GM10266 (cell line): ENCODE measurements around the gene LRR1.
"Not testable (repeated sequence)": the region's sequence is repeated elsewhere in the genome, so short reads cannot be mapped to it uniquely, and the experiment has no call there.

ENCODE experiments used
- DNase-seq: peaks from one replicate; pipeline ENCODE4 v3.0.0; 2012; ENCODE audit errors: extremely low spot score
- CTCF ChIP-seq: IDR thresholded peaks from 2 replicates; pipeline ENCODE4 v1.5.1; 2012; ENCODE audit warnings: mild to moderate bottlenecking, low read depth; ENCODE audit not compliant: control insufficient read depth, insufficient read depth; ENCODE audit errors: missing control alignments

The LRR1 gene

DNA sequence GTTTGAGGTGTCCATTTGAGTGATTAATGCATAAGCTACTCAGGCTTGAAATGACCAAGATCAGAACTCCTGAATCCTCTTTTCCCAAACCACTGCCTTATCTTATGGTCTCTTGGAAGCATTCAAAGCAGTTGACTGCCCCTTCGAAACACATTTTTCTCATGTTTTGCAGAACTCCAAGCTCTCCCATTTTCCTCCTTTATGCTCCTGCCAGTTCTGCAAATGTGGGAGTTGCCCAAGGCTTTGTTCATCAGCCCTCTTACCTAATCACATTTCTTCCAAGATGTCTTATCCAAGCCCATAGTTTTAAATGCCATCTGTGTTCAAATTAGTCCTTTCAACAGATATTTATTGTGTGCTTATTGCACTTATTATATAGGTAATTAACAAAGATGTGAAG is 38.1 kb downstream of the LRR1 start:
- no peak for DNase-seq
- no peak for TF ChIP-seq CTCF

DNA sequence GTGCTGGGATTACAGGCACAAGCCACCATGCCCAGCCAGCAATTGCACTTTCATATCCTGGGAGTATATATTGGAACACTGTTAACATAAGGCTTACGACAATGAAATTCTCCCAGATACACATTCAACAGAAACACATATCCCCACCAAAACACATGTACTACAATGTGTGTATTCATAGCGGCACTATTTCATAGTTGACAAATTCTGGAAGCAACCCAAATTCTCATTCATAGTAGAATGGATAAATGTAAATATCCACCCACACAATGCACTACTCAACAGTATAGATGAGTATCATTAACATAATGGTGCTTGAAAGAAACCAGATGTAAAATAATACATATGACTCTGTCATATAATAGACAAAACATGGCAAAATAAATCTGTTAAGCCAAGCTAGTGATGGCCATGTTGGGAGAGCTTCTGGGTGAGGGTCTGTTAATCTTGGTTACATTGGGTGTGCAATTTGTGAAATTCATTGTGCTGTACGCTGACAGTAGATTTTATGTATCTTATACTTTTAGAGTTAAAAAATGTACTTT is 38.9 kb downstream of the LRR1 start:
- no peak for TF ChIP-seq CTCF
- no peak for DNase-seq

- no peak for DNase-seq
- no peak for TF ChIP-seq CTCF
These were observed 42.0 kb downstream of the LRR1 start for GRCh38 chr14:49640540-49641417.

DNA sequence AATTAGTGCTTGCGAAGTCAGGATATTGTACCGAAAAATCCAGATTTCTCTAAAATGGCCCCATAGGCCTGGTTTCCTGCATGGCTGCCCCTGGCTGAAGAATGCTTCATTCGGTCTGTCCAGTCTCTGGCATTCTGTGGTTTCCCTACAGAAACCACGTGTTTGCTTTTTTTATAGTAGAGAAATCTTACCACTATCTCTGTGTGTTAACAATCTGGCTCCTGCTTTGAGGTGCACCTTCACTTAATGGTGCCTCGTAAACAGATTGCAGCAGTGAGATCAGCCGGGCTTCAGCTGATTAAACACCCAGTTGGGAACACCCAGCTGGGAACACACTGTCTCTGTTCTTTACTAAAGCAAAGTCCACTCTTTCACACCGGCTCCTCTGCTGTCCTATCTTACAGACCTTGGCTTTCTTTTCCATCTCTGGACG is 43.0 kb downstream of the LRR1 start:
- TF ChIP-seq CTCF, result no peak
- DNase-seq, result no peak

GRCh38 chr14:49642163-49642562 is 43.4 kb downstream of the LRR1 start:
- no peak for TF ChIP-seq CTCF
- DNase-seq, result no peak

DNA sequence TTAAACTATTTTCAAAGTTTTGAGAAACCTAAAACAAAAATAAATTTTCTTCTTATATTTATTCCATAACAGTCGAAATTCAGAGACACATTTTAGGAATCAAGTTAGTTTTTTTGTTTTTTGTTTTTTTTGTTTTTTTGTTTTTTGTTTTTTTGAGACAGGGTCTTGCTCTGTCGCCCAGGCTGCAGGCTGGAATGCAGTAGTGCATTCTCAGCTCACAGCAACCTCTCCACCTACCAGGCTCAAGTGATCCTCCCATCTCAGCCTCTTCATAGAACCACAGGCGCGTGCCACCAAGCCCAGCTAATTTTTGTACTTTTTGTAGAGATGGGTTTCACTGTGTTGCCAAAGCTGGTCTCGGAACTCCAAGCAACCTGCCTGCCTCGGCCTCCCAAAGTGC is 54.8 kb downstream of the LRR1 start:
- no peak for DNase-seq
- no peak for TF ChIP-seq CTCF

DNA sequence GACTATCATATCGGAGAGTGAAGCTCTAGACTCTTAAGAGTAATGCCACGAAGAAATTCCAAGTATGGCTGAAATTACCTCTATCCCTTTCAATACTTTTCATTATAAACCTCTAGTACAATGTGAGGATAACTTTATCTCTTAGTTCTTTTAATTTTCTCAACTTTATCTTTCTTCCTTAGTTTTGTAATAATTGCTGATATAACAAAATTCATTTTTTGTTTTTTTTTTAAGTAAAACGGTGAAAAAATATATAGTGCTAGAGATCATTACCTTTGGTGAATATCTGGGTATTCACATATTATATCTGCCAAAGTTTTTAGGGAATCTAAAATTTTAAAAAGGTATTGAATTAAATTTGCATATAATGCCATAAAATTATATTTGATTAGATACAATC is 55.8 kb downstream of the LRR1 start:
- DNase-seq, result no peak
- TF ChIP-seq CTCF, result no peak

DNA sequence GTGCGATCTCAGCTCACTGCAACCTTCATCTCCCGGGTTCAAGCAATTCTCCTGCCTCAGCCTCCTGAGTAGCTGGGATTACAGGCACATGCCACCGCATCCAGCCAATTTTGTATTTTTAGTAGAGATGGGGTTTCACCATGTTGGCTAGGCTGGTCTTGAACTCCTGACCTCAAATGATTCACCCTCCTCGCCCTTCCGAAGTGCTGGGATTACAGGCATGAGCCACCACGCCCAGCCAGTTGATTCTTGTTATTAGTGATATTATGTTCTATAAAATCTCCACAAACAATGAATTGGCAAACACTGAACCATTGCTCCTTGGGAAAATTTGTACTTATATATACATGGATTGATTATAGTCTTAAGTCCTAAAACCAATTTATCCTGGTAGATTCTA is 58.8 kb downstream of the LRR1 start:
- DNase-seq, result not testable (repeated sequence)
